ENCODE measurements around the gene PCBP3.

DNA sequence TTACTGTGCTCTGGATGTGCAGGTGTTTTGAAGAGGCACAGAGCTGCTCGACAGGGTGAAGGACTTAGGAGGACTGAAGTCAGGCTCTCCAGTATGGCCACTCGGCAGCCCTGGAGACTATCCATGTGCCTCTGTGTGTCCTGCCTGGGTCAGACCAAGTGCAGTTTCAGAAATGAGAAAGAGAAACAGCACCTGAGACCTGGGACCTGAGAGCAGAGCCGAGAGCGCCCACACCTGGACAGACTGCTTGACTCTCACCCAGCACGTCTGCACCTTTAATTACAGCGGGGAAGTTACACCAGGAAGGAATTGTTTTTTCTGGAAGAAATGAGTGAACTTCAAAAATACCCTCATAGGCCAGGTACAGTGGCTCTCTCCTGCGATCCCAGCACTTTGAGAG, 278.4 kb downstream of the PCBP3 start:
- TF ChIP-seq CTCF (IDR thresholded peaks at IDR 0.05) (no peak), POLR2A (IDR thresholded peaks at IDR 0.05) (no peak)

Data from right lobe of liver (tissue), 4 donors.